Neuronal stem cell (in vitro differentiated cells): Measurements from ENCODE around the gene PRKN.

Experiments
- DNase-seq: peaks from one replicate; pipeline ENCODE4 v3.0.0-alpha.2; 2013; ENCODE audit warnings: low spot score
- H2AFZ ChIP-seq: one replicate; pipeline ENCODE4 v1.6.1; 2013; ENCODE audit warnings: mild to moderate bottlenecking, low read length, inconsistent platforms
- H2AK5ac ChIP-seq: 2 replicates; pipeline ENCODE4 v1.6.1; 2013; ENCODE audit warnings: low read depth, mild to moderate bottlenecking, inconsistent platforms, low read length, moderate library complexity, mixed read lengths
- H2BK120ac ChIP-seq: 2 replicates; pipeline ENCODE4 v1.6.1; 2013; ENCODE audit warnings: low read depth, mild to moderate bottlenecking, inconsistent platforms, low read length, moderate library complexity, mixed read lengths
- H2BK12ac ChIP-seq: one replicate; pipeline ENCODE4 v1.6.1; 2013; ENCODE audit warnings: low read length, inconsistent platforms
- H2BK15ac ChIP-seq: 2 replicates; pipeline ENCODE4 v1.6.1; 2013; ENCODE audit warnings: mild to moderate bottlenecking, low read length, inconsistent platforms, mixed read lengths
- H2BK5ac ChIP-seq: one replicate; pipeline ENCODE4 v1.6.1; 2013; ENCODE audit warnings: inconsistent platforms, mild to moderate bottlenecking, low read length, moderate library complexity
- H3K14ac ChIP-seq: one replicate; pipeline ENCODE4 v1.6.1; 2013; ENCODE audit warnings: low read length, inconsistent platforms
- H3K18ac ChIP-seq: 2 replicates; pipeline ENCODE4 v1.6.1; 2013; ENCODE audit warnings: low read length, inconsistent platforms
- H3K23ac ChIP-seq: 2 replicates; pipeline ENCODE4 v1.6.1; 2013; ENCODE audit warnings: low read depth, mild to moderate bottlenecking, mixed read lengths, low read length, inconsistent platforms; ENCODE audit not compliant: poor library complexity
- H3K27ac ChIP-seq: replicated peaks from 3 replicates; pipeline ENCODE4 v1.5.1; 2013; ENCODE audit warnings: low read length, inconsistent platforms
- H3K27me3 ChIP-seq, 3 experiments: 2 replicates each; pipeline ENCODE4 v1.6.1; 2013; ENCODE audit warnings: low read length in 3 of 3, mild to moderate bottlenecking in 2 of 3, inconsistent platforms in 1 of 3, low read depth in 1 of 3, mixed read lengths in 1 of 3, moderate library complexity in 1 of 3; ENCODE audit not compliant: control insufficient read depth in 3 of 3, insufficient read depth in 3 of 3
- H3K36me3 ChIP-seq, 2 donors: replicated peaks in 1 of 2; 2 replicates each; pipeline ENCODE4 v1.6.1; 2013; ENCODE audit warnings: low read length in 2 of 2; ENCODE audit not compliant: control insufficient read depth in 2 of 2, insufficient read depth in 2 of 2
- H3K4ac ChIP-seq: 2 replicates; pipeline ENCODE4 v1.6.1; 2013; ENCODE audit warnings: inconsistent platforms, mild to moderate bottlenecking, low read length, moderate library complexity
- H3K4me1 ChIP-seq, 2 donors: 1 replicate in 1 of 2; 2 replicates in 1 of 2; pipeline ENCODE4 v1.6.1; 2013; ENCODE audit warnings: low read length in 2 of 2, low read depth in 1 of 2; ENCODE audit not compliant: control insufficient read depth in 2 of 2, insufficient read depth in 1 of 2
- H3K4me2 ChIP-seq: one replicate; pipeline ENCODE4 v1.6.1; 2013; ENCODE audit warnings: mild to moderate bottlenecking, low read length, inconsistent platforms; ENCODE audit not compliant: insufficient read depth, poor library complexity, severe bottlenecking
- H3K4me3 ChIP-seq, 2 donors: 2 replicates each; pipeline ENCODE4 v1.5.1; 2013; ENCODE audit warnings: low read length in 2 of 2, mild to moderate bottlenecking in 2 of 2, inconsistent platforms in 1 of 2, moderate library complexity in 1 of 2
- H3K79me1 ChIP-seq: one replicate; pipeline ENCODE4 v1.6.1; 2013; ENCODE audit warnings: low read depth, mild to moderate bottlenecking, inconsistent platforms, low read length, moderate library complexity
- H3K9ac ChIP-seq: one replicate; pipeline ENCODE4 v1.6.1; 2013; ENCODE audit warnings: mild to moderate bottlenecking, low read depth, low read length, inconsistent platforms; ENCODE audit not compliant: poor library complexity
- H3K9me3 ChIP-seq, 2 donors: replicated peaks in 1 of 2; 2 replicates each; pipeline versions ENCODE3 to v1.6.1; 2013; ENCODE audit warnings: low read length in 2 of 2, mild to moderate bottlenecking in 2 of 2, inconsistent platforms in 1 of 2, low read depth in 1 of 2, mixed read lengths in 1 of 2, moderate library complexity in 1 of 2; ENCODE audit not compliant: control insufficient read depth in 2 of 2, insufficient read depth in 1 of 2
- H4K8ac ChIP-seq: one replicate; pipeline ENCODE4 v1.6.1; 2013; ENCODE audit warnings: low read depth, mild to moderate bottlenecking, inconsistent platforms, low read length, moderate library complexity
- H4K91ac ChIP-seq: one replicate; pipeline ENCODE4 v1.6.1; 2013; ENCODE audit warnings: low read length, low read depth, mild to moderate bottlenecking, inconsistent platforms; ENCODE audit not compliant: poor library complexity
- WGBS, 2 donors: extraction: QIAGEN DNeasy Blood & Tissue Kit; methylation state at CpG; one replicate each; pipeline ENCODE4 v1.1.7; 2013; ENCODE audit warnings: missing lambda C conversion rate in 2 of 2, mixed read lengths in 1 of 2; ENCODE audit not compliant: insufficient read length in 2 of 2, insufficient replicate concordance in 1 of 2; ENCODE audit errors: extremely low coverage in 2 of 2; 5-methylcytosine and 5-hydroxymethylcytosine counted together

The PRKN gene

DNA sequence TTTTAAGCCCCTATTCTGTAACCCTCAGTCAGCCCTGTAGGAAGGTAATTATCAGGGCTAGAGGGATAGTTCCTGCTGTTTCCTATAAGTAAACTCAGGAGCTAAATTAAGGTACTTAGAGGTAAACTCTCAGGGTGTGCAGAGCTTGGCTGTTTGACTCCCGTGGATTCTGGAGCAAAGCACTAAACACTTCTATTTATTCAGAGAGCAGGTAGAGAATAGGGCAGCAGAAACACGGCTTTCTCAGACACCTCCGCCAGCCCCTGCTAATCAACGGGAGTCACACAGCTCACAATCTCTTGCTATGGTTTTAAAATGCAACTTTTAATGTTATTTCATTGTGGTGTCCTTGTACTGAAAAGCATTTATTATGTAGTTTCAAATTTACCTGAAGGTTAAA, 21.8 kb downstream of the PRKN start:
- H3K4me2 ChIP-seq, result no peak overlapping the region
- no peak overlapping the region for H3K4ac ChIP-seq
- H3K9me3 ChIP-seq, result peaks cover 1 to 4% of the 10 kb centered on the region in 2 donors
- H2AK5ac ChIP-seq, result no peak overlapping the region
- H2BK120ac ChIP-seq, result no peak overlapping the region
- no peaks in the 10 kb centered on the region for H3K36me3 ChIP-seq
- no peak overlapping the region for H3K4me3 ChIP-seq
- H3K9ac ChIP-seq, result no peak overlapping the region
- H3K79me1 ChIP-seq, result no peaks in the 10 kb centered on the region
- peaks cover 3 to 6% of the 10 kb centered on the region in 2 donors for H3K4me1 ChIP-seq
- H2BK12ac ChIP-seq, result no peak overlapping the region
- WGBS, 2 donors, result no CpG with 5 or more reads among the region's 4 CpGs
- no peak overlapping the region for H2AFZ ChIP-seq
- no peak overlapping the region for H4K8ac ChIP-seq
- H4K91ac ChIP-seq, result no peak overlapping the region
- no peak overlapping the region for H3K23ac ChIP-seq
- H3K14ac ChIP-seq, result no peak overlapping the region
- H2BK5ac ChIP-seq, result no peak overlapping the region
- no peak overlapping the region for H3K18ac ChIP-seq
- DNase-seq, result no peak
- H3K27ac ChIP-seq, result no peak overlapping the region
- H2BK15ac ChIP-seq, result no peak overlapping the region
- no peaks in the 10 kb centered on the region for H3K27me3 ChIP-seq

DNA sequence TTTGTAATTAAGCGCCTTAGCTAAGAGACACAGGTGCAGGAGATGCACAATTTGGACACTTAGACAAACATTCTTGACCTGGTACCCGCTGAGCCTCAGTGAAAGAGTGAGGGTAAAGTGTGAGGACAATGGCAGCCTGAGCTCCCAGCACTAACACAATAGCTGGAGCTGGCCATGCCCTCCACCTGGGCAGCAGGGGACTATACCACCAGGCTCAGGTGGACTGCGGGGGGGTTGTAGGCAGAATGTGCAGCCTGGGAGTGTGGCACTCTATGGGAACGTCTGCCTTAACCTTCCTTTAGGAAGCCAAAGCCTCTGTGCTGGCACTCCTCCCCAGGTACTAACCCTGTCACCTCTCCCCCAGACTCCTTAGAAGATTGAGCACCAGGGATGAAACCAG, 23.6 kb downstream of the PRKN start:
- no peak for DNase-seq
- H2BK12ac ChIP-seq, result no peak overlapping the region
- H3K4me1 ChIP-seq, result peaks cover 3 to 6% of the 10 kb centered on the region in 2 donors
- H2AK5ac ChIP-seq, result no peak overlapping the region
- H3K18ac ChIP-seq, result no peak overlapping the region
- H3K27ac ChIP-seq, result no peak overlapping the region
- H3K9ac ChIP-seq, result no peak overlapping the region
- no peaks in the 10 kb centered on the region for H3K27me3 ChIP-seq
- H3K14ac ChIP-seq, result no peak overlapping the region
- H3K4ac ChIP-seq, result no peak overlapping the region
- H3K9me3 ChIP-seq, result peaks cover 0 to 4% of the 10 kb centered on the region in 2 donors
- H2BK5ac ChIP-seq, result no peak overlapping the region
- no CpG with 5 or more reads among the region's 4 CpGs for WGBS, 2 donors
- H3K4me2 ChIP-seq, result no peak overlapping the region
- H3K23ac ChIP-seq, result no peak overlapping the region
- no peak overlapping the region for H4K91ac ChIP-seq
- H2BK120ac ChIP-seq, result no peak overlapping the region
- H2AFZ ChIP-seq, result no peak overlapping the region
- H4K8ac ChIP-seq, result no peak overlapping the region
- no peak overlapping the region for H3K4me3 ChIP-seq
- no peaks in the 10 kb centered on the region for H3K36me3 ChIP-seq
- no peak overlapping the region for H2BK15ac ChIP-seq
- H3K79me1 ChIP-seq, result no peaks in the 10 kb centered on the region

DNA sequence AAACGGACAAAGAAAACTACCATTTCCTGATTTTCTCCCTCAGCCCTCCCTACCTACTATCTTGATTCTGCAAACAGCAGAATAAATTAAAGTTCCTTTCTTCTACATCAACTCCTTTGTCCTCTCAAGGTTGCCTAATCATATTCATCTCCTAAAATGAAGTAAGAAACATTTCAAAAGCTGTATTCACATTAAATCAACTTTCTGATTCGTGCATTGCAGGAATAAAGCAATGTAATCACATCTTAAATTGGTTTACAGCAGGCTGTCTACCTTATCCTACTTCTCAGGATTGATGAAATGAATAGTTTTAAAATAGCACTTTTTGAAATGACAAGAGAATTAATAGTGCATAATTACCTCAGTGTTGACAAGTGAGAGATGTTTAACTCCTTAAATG, 25.1 kb downstream of the PRKN start:
- H3K27ac ChIP-seq, result no peak overlapping the region
- H2AK5ac ChIP-seq, result no peak overlapping the region
- no peaks in the 10 kb centered on the region for H3K27me3 ChIP-seq
- no peak overlapping the region for H2BK5ac ChIP-seq
- H2BK15ac ChIP-seq, result no peak overlapping the region
- no peak for DNase-seq
- H3K79me1 ChIP-seq, result no peaks in the 10 kb centered on the region
- no peak overlapping the region for H3K4me2 ChIP-seq
- no peak overlapping the region for H3K4me3 ChIP-seq
- H4K8ac ChIP-seq, result no peak overlapping the region
- H3K23ac ChIP-seq, result no peak overlapping the region
- no peak overlapping the region for H3K9ac ChIP-seq
- peaks cover 3 to 6% of the 10 kb centered on the region in 2 donors for H3K4me1 ChIP-seq
- H2AFZ ChIP-seq, result peak overlapping the region; percentile 26
- H3K36me3 ChIP-seq, result no peaks in the 10 kb centered on the region
- H3K18ac ChIP-seq, result no peak overlapping the region
- no peak overlapping the region for H3K14ac ChIP-seq
- H3K4ac ChIP-seq, result no peak overlapping the region
- no peak overlapping the region for H2BK12ac ChIP-seq
- no peak overlapping the region for H4K91ac ChIP-seq
- no peaks in the 10 kb centered on the region for H3K9me3 ChIP-seq
- WGBS, 2 donors, result no CpG with 5 or more reads among the region's 2 CpGs
- no peak overlapping the region for H2BK120ac ChIP-seq

DNA sequence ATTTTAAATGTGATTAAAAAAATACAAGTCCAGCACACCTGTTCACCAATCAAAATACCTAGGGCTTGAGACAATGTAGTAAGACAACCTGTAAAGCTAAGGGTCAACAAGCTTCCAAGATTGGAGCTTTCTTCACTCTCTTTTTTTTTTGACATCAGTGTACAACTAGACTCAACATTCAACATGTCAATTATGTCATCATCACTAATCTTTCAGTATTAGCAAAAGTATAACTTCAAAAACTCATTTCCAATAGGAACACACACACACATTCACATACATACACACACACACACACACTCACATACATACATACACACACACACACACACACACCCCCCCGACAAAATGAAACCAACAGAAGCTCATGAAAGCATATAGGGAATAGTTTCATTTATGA, 26.0 kb downstream of the PRKN start:
- H2BK12ac ChIP-seq, result no peak overlapping the region
- no peak overlapping the region for H3K4me2 ChIP-seq
- H2BK120ac ChIP-seq, result no peak overlapping the region
- H3K27me3 ChIP-seq, result no peaks in the 10 kb centered on the region
- H3K9me3 ChIP-seq, result no peaks in the 10 kb centered on the region
- no peaks in the 10 kb centered on the region for H3K36me3 ChIP-seq
- no peak for DNase-seq
- WGBS, 2 donors, result no CpG with 5 or more reads among the region's 1 CpG
- no peak overlapping the region for H2AFZ ChIP-seq
- H3K14ac ChIP-seq, result no peak overlapping the region
- H3K79me1 ChIP-seq, result no peaks in the 10 kb centered on the region
- H4K91ac ChIP-seq, result no peak overlapping the region
- no peak overlapping the region for H3K18ac ChIP-seq
- H3K4me1 ChIP-seq, result peaks cover 3 to 6% of the 10 kb centered on the region in 2 donors
- no peak overlapping the region for H2AK5ac ChIP-seq
- H3K23ac ChIP-seq, result no peak overlapping the region
- no peak overlapping the region for H3K27ac ChIP-seq
- H3K9ac ChIP-seq, result no peak overlapping the region
- H2BK15ac ChIP-seq, result no peak overlapping the region
- no peak overlapping the region for H4K8ac ChIP-seq
- no peak overlapping the region for H3K4me3 ChIP-seq
- H2BK5ac ChIP-seq, result no peak overlapping the region
- H3K4ac ChIP-seq, result no peak overlapping the region
